ENCODE data around the gene HNF1A. TPM values are rescaled to one million over a fixed set of nuclear protein-coding genes. Genes with fewer than 3 reads are reported as not detected.

The HNF1A gene
- total and polyA plus RNA-seq, 7 donors, result under 0.01 to 13.2 (median 6.1) TPM; not detected in 1

- Histone ChIP-seq H3K9me3 (no peaks in the 10 kb centered on the region), H3K4me1 (no peaks in the 10 kb centered on the region), H3K27ac (no peak overlapping the region), H3K27me3 (no peaks in the 10 kb centered on the region), H3K4me3 (no peak overlapping the region), H3K36me3 (no peaks in the 10 kb centered on the region)
- TF ChIP-seq POLR2AphosphoS5 (IDR thresholded peaks at IDR 0.05), result no peak
- TF ChIP-seq EP300 (IDR thresholded peaks at IDR 0.05), result no peak
- no peak for TF ChIP-seq POLR2A (IDR thresholded peaks at IDR 0.05)
- no peak for TF ChIP-seq CTCF (IDR thresholded peaks at IDR 0.05)
- 26 to 69% methylated on average over 3 of the region's 3 CpGs for WGBS, 2 donors
- no peak for DNase-seq
- intact Hi-C loops (cut with DNase I), result no loop called here
Observed at GRCh38 chr12:120984351-120984898, 6.1 kb downstream of the HNF1A start.

- no peak for DNase-seq
- Histone ChIP-seq H3K4me3 (no peak overlapping the region), H3K27ac (no peak overlapping the region), H3K27me3 (no peaks in the 10 kb centered on the region), H3K36me3 (no peaks in the 10 kb centered on the region), H3K4me1 (no peaks in the 10 kb centered on the region), H3K9me3 (no peaks in the 10 kb centered on the region)
- 92 to 94% methylated on average over 4 of the region's 4 CpGs for WGBS, 2 donors
- intact Hi-C loops (cut with DNase I), result no loop called here
- TF ChIP-seq POLR2A (IDR thresholded peaks at IDR 0.05) (no peak), CTCF (IDR thresholded peaks at IDR 0.05) (no peak), EP300 (IDR thresholded peaks at IDR 0.05) (no peak), POLR2AphosphoS5 (IDR thresholded peaks at IDR 0.05) (no peak)
Observed at GRCh38 chr12:120988234-120988633, 9.9 kb downstream of the HNF1A start.

- H3K27ac ChIP-seq, result no peak overlapping the region
- H3K27me3 ChIP-seq, result no peaks in the 10 kb centered on the region
- whole genome bisulfite sequencing, 2 donors, result 92 to 94% methylated on average over 17 of the region's 17 CpGs
- intact Hi-C loops (cut with DNase I), result no loop called here
- no peaks in the 10 kb centered on the region for H3K36me3 ChIP-seq
- TF ChIP-seq POLR2A (IDR thresholded peaks at IDR 0.05) (no peak), POLR2AphosphoS5 (IDR thresholded peaks at IDR 0.05) (no peak), CTCF (IDR thresholded peaks at IDR 0.05) (no peak), EP300 (IDR thresholded peaks at IDR 0.05) (no peak)
- no peak for DNase-seq
- H3K9me3 ChIP-seq, result no peaks in the 10 kb centered on the region
- H3K4me1 ChIP-seq, result no peaks in the 10 kb centered on the region
- H3K4me3 ChIP-seq, result no peak overlapping the region
Observed at GRCh38 chr12:120988658-120989057, 10.3 kb downstream of the HNF1A start.

GRCh38 chr12:120989687-120990086, 11.3 kb downstream of the HNF1A start:
- no peak overlapping the region for H3K4me3 ChIP-seq
- 71 to 80% methylated on average over 3 of the region's 3 CpGs for WGBS, 2 donors

More at GRCh38 chr12:120989687-120990086, 11.3 kb downstream of the HNF1A start:
- DNase-seq, result no peak
- Histone ChIP-seq H3K9me3 (no peaks in the 10 kb centered on the region), H3K27me3 (no peaks in the 10 kb centered on the region), H3K36me3 (no peaks in the 10 kb centered on the region), H3K27ac (no peak overlapping the region), H3K4me1 (no peaks in the 10 kb centered on the region)
- TF ChIP-seq POLR2A (IDR thresholded peaks at IDR 0.05), result no peak
- no peak for TF ChIP-seq POLR2AphosphoS5 (IDR thresholded peaks at IDR 0.05)
- no peak for TF ChIP-seq CTCF (IDR thresholded peaks at IDR 0.05)
- TF ChIP-seq EP300 (IDR thresholded peaks at IDR 0.05), result no peak
- intact Hi-C loops (cut with DNase I), result no loop called here
